Endodermal cell (in vitro differentiated cells): ENCODE results near the gene CDCP2. TPM values are rescaled to one million over a fixed set of nuclear protein-coding genes. Genes with fewer than 3 reads are reported as not detected.

Experiments
- DNase-seq: peaks from one replicate; pipeline ENCODE4 v3.0.0-alpha.2; 2017
- H3K27ac ChIP-seq: 2 replicates; pipeline ENCODE4 v1.5.1; 2013; ENCODE audit warnings: mild to moderate bottlenecking, low read depth, low read length, moderate library complexity
- H3K27me3 ChIP-seq: 2 replicates; pipeline ENCODE4 v1.6.1; 2013; ENCODE audit warnings: mild to moderate bottlenecking, low read length, moderate library complexity; ENCODE audit not compliant: insufficient read depth, control insufficient read depth, poor library complexity, severe bottlenecking
- H3K36me3 ChIP-seq: 2 replicates; pipeline ENCODE4 v1.7.0; 2013; ENCODE audit warnings: mild to moderate bottlenecking, low read length, moderate library complexity; ENCODE audit not compliant: control insufficient read depth, insufficient read depth
- H3K4me1 ChIP-seq: one replicate; pipeline ENCODE4 v1.7.0; 2013; ENCODE audit warnings: low read length; ENCODE audit not compliant: control insufficient read depth, insufficient read depth
- H3K4me3 ChIP-seq: 2 replicates; pipeline ENCODE4 v1.5.1; 2013; ENCODE audit warnings: mild to moderate bottlenecking, low read length, moderate library complexity
- H3K9ac ChIP-seq: 2 replicates; pipeline ENCODE4 v1.6.1; 2013; ENCODE audit warnings: mild to moderate bottlenecking, low read length, moderate library complexity; ENCODE audit not compliant: poor library complexity, severe bottlenecking; ENCODE audit errors: extremely low read depth
- H3K9me3 ChIP-seq: 2 replicates; pipeline ENCODE4 v1.6.1; 2013; ENCODE audit warnings: mild to moderate bottlenecking, low read length, moderate library complexity; ENCODE audit not compliant: control insufficient read depth
- H3K27ac Mint-ChIP-seq: 2 replicates; pipeline ENCODE4 v1.8.0; 2020; ENCODE audit warnings: mixed read lengths
- H3K27me3 Mint-ChIP-seq: 2 replicates; pipeline ENCODE4 v1.8.0; 2021; ENCODE audit warnings: mild to moderate bottlenecking, mixed read lengths; ENCODE audit not compliant: insufficient read depth
- H3K36me3 Mint-ChIP-seq: 2 replicates; pipeline ENCODE4 v1.8.0; 2020; ENCODE audit warnings: low read depth, mixed read lengths
- H3K4me1 Mint-ChIP-seq: 2 replicates; pipeline ENCODE4 v1.8.0; 2020; ENCODE audit warnings: mixed read lengths
- H3K4me3 Mint-ChIP-seq: 2 replicates; pipeline ENCODE4 v1.8.0; 2020; ENCODE audit warnings: mild to moderate bottlenecking, moderate library complexity, mixed read lengths
- H3K9me3 Mint-ChIP-seq: 2 replicates; pipeline ENCODE4 v1.8.0; 2020; ENCODE audit warnings: mild to moderate bottlenecking, mixed read lengths
- CTCF ChIP-seq: fragments of 200-600 bp; sonication (generic); conservative IDR thresholded peaks from 2 replicates; pipeline ENCODE4 v1.5.0; 2021; ENCODE audit warnings: antibody characterized with exemption, mild to moderate bottlenecking
- WGBS, 2 experiments: methylation state at CpG; one replicate each; pipeline versions ENCODE4 v1.1.5 to v1.1.7; 2013; ENCODE audit warnings: missing lambda C conversion rate in 2 of 2, mixed read lengths in 1 of 2; ENCODE audit not compliant: insufficient coverage in 1 of 2, insufficient read length in 1 of 2; 5-methylcytosine and 5-hydroxymethylcytosine counted together
- total RNA-seq, 2 donors: library from RNA; stranded (reverse); fragmentation: NEBNext Ultra II Directional in 1 of 2; extraction: Animal tissue kit (Norgen Biotek cat#: 25700) in 1 of 2; gene quantifications; 2 replicates in 1 of 2; 3 replicates in 1 of 2; pipeline ENCODE4 v1.2.1, GENCODE V29; 2021

The CDCP2 gene
- total RNA-seq, 2 donors from 2014 or later: not detected

- Histone ChIP-seq H3K36me3 (no peaks in the 10 kb centered on the region), H3K27ac (no peak overlapping the region), H3K4me3 (no peak overlapping the region), H3K27me3 (no peaks in the 10 kb centered on the region), H3K9me3 (no peaks in the 10 kb centered on the region), H3K9ac (no peak overlapping the region), H3K4me1 (no peaks in the 10 kb centered on the region)
- H3K4me1 Mint-ChIP-seq: peaks cover 13% of the 10 kb centered on the region
- no peak for DNase-seq
- no peak overlapping the region for H3K4me3 Mint-ChIP-seq
- no peak overlapping the region for H3K27ac Mint-ChIP-seq
- peaks cover 2% of the 10 kb centered on the region for H3K27me3 Mint-ChIP-seq
- H3K36me3 Mint-ChIP-seq: no peaks in the 10 kb centered on the region
- TF ChIP-seq CTCF: no peak
- H3K9me3 Mint-ChIP-seq: no peaks in the 10 kb centered on the region
- WGBS, 2 experiments: 86 to 95% methylated on average over 1 to 3 of the region's 3 CpGs
Measured at GRCh38 chr1:54149734-54150133, 3.1 kb downstream of the CDCP2 start.

DNA sequence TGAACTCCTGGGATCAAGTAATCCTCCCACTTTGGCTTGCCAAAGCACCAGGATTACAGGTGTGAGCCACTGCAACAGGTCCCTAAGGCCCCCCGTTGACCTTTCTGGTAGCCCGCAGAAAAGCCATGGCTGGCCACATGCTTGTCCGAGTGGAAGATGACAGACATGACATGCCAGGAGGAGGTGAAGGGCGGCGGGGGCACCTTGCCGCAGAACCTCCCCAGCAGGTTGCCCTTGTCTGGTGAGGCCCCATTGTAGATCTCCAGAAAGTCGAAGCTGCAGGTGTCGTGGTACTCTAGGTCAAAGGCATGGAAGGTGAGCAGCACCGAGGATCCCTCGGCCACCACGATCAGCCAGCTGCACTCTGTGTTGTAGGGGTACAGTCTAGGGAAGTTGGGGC lies 8.4 kb downstream of the CDCP2 start:
- H3K36me3 ChIP-seq: no peaks in the 10 kb centered on the region
- no peak overlapping the region for H3K9ac ChIP-seq
- H3K27me3 ChIP-seq: no peaks in the 10 kb centered on the region
- no peaks in the 10 kb centered on the region for H3K4me1 ChIP-seq
- no peak overlapping the region for H3K4me3 ChIP-seq
- no peak for TF ChIP-seq CTCF
- H3K27me3 Mint-ChIP-seq: peaks cover 3% of the 10 kb centered on the region
- no peaks in the 10 kb centered on the region for H3K9me3 ChIP-seq
- H3K27ac ChIP-seq: no peak overlapping the region
- no peaks in the 10 kb centered on the region for H3K4me1 Mint-ChIP-seq
- H3K36me3 Mint-ChIP-seq: no peaks in the 10 kb centered on the region
- H3K9me3 Mint-ChIP-seq: no peaks in the 10 kb centered on the region
- H3K27ac Mint-ChIP-seq: no peak overlapping the region
- no peak for DNase-seq
- H3K4me3 Mint-ChIP-seq: no peak overlapping the region
- WGBS, 2 experiments: 96 to 98% methylated on average over 9 to 11 of the region's 11 CpGs

- H3K36me3 Mint-ChIP-seq: no peaks in the 10 kb centered on the region
- Histone ChIP-seq H3K27ac (no peak overlapping the region), H3K4me3 (no peak overlapping the region), H3K36me3 (no peaks in the 10 kb centered on the region), H3K9me3 (no peaks in the 10 kb centered on the region), H3K4me1 (no peaks in the 10 kb centered on the region), H3K9ac (no peak overlapping the region), H3K27me3 (no peaks in the 10 kb centered on the region)
- TF ChIP-seq CTCF: no peak
- H3K9me3 Mint-ChIP-seq: no peaks in the 10 kb centered on the region
- 67 to 83% methylated on average over 6 to 9 of the region's 9 CpGs for WGBS, 2 experiments
- no peak overlapping the region for H3K4me3 Mint-ChIP-seq
- no peak overlapping the region for H3K27ac Mint-ChIP-seq
- peaks cover 2% of the 10 kb centered on the region for H3K4me1 Mint-ChIP-seq
- peak; percentile 25 for DNase-seq
- H3K27me3 Mint-ChIP-seq: peaks cover 3% of the 10 kb centered on the region
Measured at GRCh38 chr1:54142146-54142900, 10.5 kb downstream of the CDCP2 start.
